ENCODE measurements around the gene PCSK5.

- TF ChIP-seq CTCF (IDR thresholded peaks at IDR 0.05) (no peak), POLR2A (IDR thresholded peaks at IDR 0.05) (no peak)
Measured at GRCh38 chr9:76191493-76191892, 301.0 kb downstream of the PCSK5 start.

Measured in prostate gland (tissue), 2 donors.